Naive thymus-derived CD4-positive, alpha-beta T cell (primary cell): ENCODE measurements around the gene PGM3. TPM values are rescaled to one million over a fixed set of nuclear protein-coding genes. Genes with fewer than 3 reads are reported as not detected.

Source experiments
- ATAC-seq: fragments of 150-1000 bp; cut with Tn5 transposase; 2 replicates; pipeline ENCODE4 v1.10.0; 2021; ENCODE audit warnings: mild to moderate bottlenecking, moderate library complexity
- CTCF ChIA-PET: fragments of 350-600 bp; sonication (Branson Sonifier 250); formaldehyde crosslinking; loops from one replicate; lab custom pipeline; 2021; ENCODE audit warnings: antibody characterized with exemption; lab: Charles Lee
- POLR2A ChIA-PET: fragments of 350-600 bp; sonication (Branson Sonifier 250); formaldehyde crosslinking; loops from one replicate; lab custom pipeline; 2021; ENCODE audit warnings: antibody characterized with exemption, inconsistent platforms; lab: Charles Lee
- DNase-seq, 9 donors: peaks; one replicate each; pipeline versions ENCODE4 v3.0.0 to v3.0.0-alpha.2; 2020 to 2022; ENCODE audit warnings: mixed read lengths in 1 of 9
- H3K27ac ChIP-seq: one replicate; pipeline ENCODE4 v1.7.0; 2013; ENCODE audit warnings: mild to moderate bottlenecking, low read depth, low read length, moderate library complexity
- H3K27me3 ChIP-seq, 2 donors: one replicate each; pipeline ENCODE4 v1.7.0; 2013; ENCODE audit warnings: low read length in 2 of 2, mild to moderate bottlenecking in 2 of 2, moderate library complexity in 2 of 2; ENCODE audit not compliant: control insufficient read depth in 2 of 2, insufficient read depth in 2 of 2
- H3K36me3 ChIP-seq, 3 experiments: 1 replicate in 2 of 3; 2 replicates in 1 of 3; pipeline ENCODE4 v1.7.0; 2013; ENCODE audit warnings: low read length in 3 of 3, mild to moderate bottlenecking in 3 of 3, moderate library complexity in 1 of 3; ENCODE audit not compliant: insufficient read depth in 3 of 3, control insufficient read depth in 2 of 3
- H3K4me1 ChIP-seq, 2 donors: one replicate each; pipeline ENCODE4 v1.7.0; 2013; ENCODE audit warnings: low read length in 2 of 2, mild to moderate bottlenecking in 2 of 2, moderate library complexity in 1 of 2; ENCODE audit not compliant: control insufficient read depth in 2 of 2, insufficient read depth in 2 of 2
- H3K4me3 ChIP-seq: 2 replicates; pipeline ENCODE4 v1.7.0; 2013; ENCODE audit warnings: mild to moderate bottlenecking, low read length
- H3K9me3 ChIP-seq, 3 experiments: 1 replicate in 2 of 3; 2 replicates in 1 of 3; pipeline ENCODE4 v1.7.0; 2013; ENCODE audit warnings: low read length in 3 of 3; ENCODE audit not compliant: control insufficient read depth in 2 of 3
- H3K27ac Mint-ChIP-seq, 9 donors: one replicate each; pipeline ENCODE4 v1.8.0; 2020 to 2022; ENCODE audit warnings: mixed read lengths in 9 of 9, mild to moderate bottlenecking in 8 of 9, moderate library complexity in 5 of 9, inconsistent platforms in 2 of 9
- H3K27me3 Mint-ChIP-seq, 5 donors: one replicate each; pipeline ENCODE4 v1.8.0; 2021 to 2022; ENCODE audit warnings: mixed read lengths in 5 of 5, mild to moderate bottlenecking in 1 of 5
- H3K36me3 Mint-ChIP-seq, 5 donors: one replicate each; pipeline ENCODE4 v1.8.0; 2020 to 2022; ENCODE audit warnings: mixed read lengths in 5 of 5, mild to moderate bottlenecking in 3 of 5, inconsistent platforms in 1 of 5
- H3K4me1 Mint-ChIP-seq, 7 donors: one replicate each; pipeline ENCODE4 v1.8.0; 2020 to 2022; ENCODE audit warnings: mixed read lengths in 7 of 7, mild to moderate bottlenecking in 3 of 7, inconsistent platforms in 1 of 7
- H3K4me3 Mint-ChIP-seq, 10 donors: one replicate each; pipeline ENCODE4 v1.8.0; 2020 to 2022; ENCODE audit warnings: mild to moderate bottlenecking in 10 of 10, mixed read lengths in 10 of 10, moderate library complexity in 6 of 10, inconsistent platforms in 2 of 10
- H3K9me3 Mint-ChIP-seq, 11 donors: one replicate each; pipeline ENCODE4 v1.8.0; 2020 to 2022; ENCODE audit warnings: mixed read lengths in 11 of 11, mild to moderate bottlenecking in 4 of 11, inconsistent platforms in 1 of 11, moderate library complexity in 1 of 11
- intact Hi-C, 2 donors: fragments of 100-400 bp; cut with micrococcal nuclease; formaldehyde crosslinking; loops; one replicate each; pipeline ENCODE4 v1.15.1; 2023
- polyA plus RNA-seq, 2 donors: library from polyadenylated mRNA; unstranded; fragments of 300-500 nt; fragmentation: Illumina TruSeq; gene quantifications; one replicate each; pipeline ENCODE4 v1.2.3, GENCODE V29; 2021
- total RNA-seq, 6 experiments: library from RNA in 5 of 6; stranded (reverse) in 5 of 6; gene quantifications; 1 replicate in 5 of 6; 2 replicates in 1 of 6; pipeline ENCODE4 v1.2.3 and lab custom pipeline; 2021 to 2026

PGM3 gene
- total and polyA plus RNA-seq, 7 experiments from 2014 or later: 8.2 to 37.3 (median 22.1) TPM

GRCh38 chr6:83153883-83154521 lies 39.1 kb downstream of the PGM3 start:
- ChIA-PET CTCF (no interaction called here), POLR2A (interaction anchor here (0.6 kb wide), 1 partner anchor 13 kb away, joined by 4 read pairs; no protein-coding TSS in a partner anchor)
- H3K36me3 ChIP-seq: peaks cover 6 to 56% (median 7%) of the 10 kb centered on the region in 3 experiments
- H3K27ac ChIP-seq: no peak overlapping the region
- intact Hi-C loops: no loop called here
- H3K4me1 ChIP-seq: no peaks in the 10 kb centered on the region
- no peak overlapping the region for H3K4me3 ChIP-seq
- no peaks in the 10 kb centered on the region for H3K27me3 Mint-ChIP-seq
- peaks cover 0 to 8% (median 0%) of the 10 kb centered on the region in 7 donors for H3K4me1 Mint-ChIP-seq
- no peak overlapping the region for H3K4me3 Mint-ChIP-seq
- peaks cover 6 to 52% (median 7%) of the 10 kb centered on the region in 5 donors for H3K36me3 Mint-ChIP-seq
- ATAC-seq (no peak), DNase-seq (no peak)
- H3K27ac Mint-ChIP-seq: peak overlapping the region in 1 of 9 donors; percentile 9
- no peaks in the 10 kb centered on the region for H3K27me3 ChIP-seq
- H3K9me3 ChIP-seq: no peaks in the 10 kb centered on the region
- no peaks in the 10 kb centered on the region for H3K9me3 Mint-ChIP-seq

- H3K4me3 ChIP-seq: no peak overlapping the region
- Mint-ChIP-seq H3K4me1 (peaks cover 0 to 8% (median 0%) of the 10 kb centered on the region in 7 donors), H3K27ac (no peak overlapping the region), H3K36me3 (peaks cover 7 to 56% (median 7%) of the 10 kb centered on the region in 5 donors), H3K4me3 (no peak overlapping the region), H3K27me3 (no peaks in the 10 kb centered on the region), H3K9me3 (no peaks in the 10 kb centered on the region)
- no peaks in the 10 kb centered on the region for H3K4me1 ChIP-seq
- H3K9me3 ChIP-seq: no peaks in the 10 kb centered on the region
- intact Hi-C loops: no loop called here
- DNase-seq (no peak), ATAC-seq (no peak)
- H3K27me3 ChIP-seq: no peaks in the 10 kb centered on the region
- ChIA-PET POLR2A (no interaction called here), CTCF (interaction anchor here (0.9 kb wide), 1 partner anchor 86 kb away, joined by 3 read pairs; no protein-coding TSS in a partner anchor)
- no peak overlapping the region for H3K27ac ChIP-seq
- H3K36me3 ChIP-seq: peaks cover 6 to 56% (median 7%) of the 10 kb centered on the region in 3 experiments
Observed at GRCh38 chr6:83152913-83153312, 40.2 kb downstream of the PGM3 start.

- ATAC-seq: no peak
- H3K36me3 ChIP-seq: peaks cover 6 to 48% (median 7%) of the 10 kb centered on the region in 3 experiments
- H3K36me3 Mint-ChIP-seq: peaks cover 5 to 49% (median 7%) of the 10 kb centered on the region in 5 donors
Observed at GRCh38 chr6:83151114-83151513, 42.0 kb downstream of the PGM3 start.

GRCh38 chr6:83138758-83139157 lies 54.3 kb downstream of the PGM3 start:
- no peaks in the 10 kb centered on the region for H3K9me3 Mint-ChIP-seq
- H3K36me3 ChIP-seq: peaks cover 0 to 33% (median 0%) of the 10 kb centered on the region in 3 experiments
- H3K27me3 Mint-ChIP-seq: no peaks in the 10 kb centered on the region
- POLR2A ChIA-PET: no interaction called here
- DNase-seq: no peak
- no peak overlapping the region for H3K27ac Mint-ChIP-seq
- no peak overlapping the region for H3K27ac ChIP-seq
- ATAC-seq: no peak
- H3K9me3 ChIP-seq: no peaks in the 10 kb centered on the region
- CTCF ChIA-PET: interaction anchor here (0.5 to 0.6 kb wide), 2 partner anchors 8 to 56 kb away, joined by 3 read pairs; no protein-coding TSS in a partner anchor
- H3K4me1 Mint-ChIP-seq: no peaks in the 10 kb centered on the region
- H3K27me3 ChIP-seq: no peaks in the 10 kb centered on the region
- peaks cover 13 to 53% (median 23%) of the 10 kb centered on the region in 5 donors for H3K36me3 Mint-ChIP-seq
- no peaks in the 10 kb centered on the region for H3K4me1 ChIP-seq
- H3K4me3 Mint-ChIP-seq: no peak overlapping the region
- intact Hi-C loops: no loop called here
- H3K4me3 ChIP-seq: no peak overlapping the region

More at GRCh38 chr6:83151114-83151513, 42.0 kb downstream of the PGM3 start:
- no peak for DNase-seq
- no peak overlapping the region for H3K4me3 ChIP-seq
- no peaks in the 10 kb centered on the region for H3K9me3 ChIP-seq
- no peaks in the 10 kb centered on the region for H3K27me3 ChIP-seq
- ChIA-PET CTCF (no interaction called here), POLR2A (interaction anchor here (0.6 kb wide), 1 partner anchor 14 kb away, joined by 3 read pairs; no protein-coding TSS in a partner anchor)
- H3K27ac Mint-ChIP-seq: peak overlapping the region in 2 of 9 donors; percentile 8 to 14
- no peaks in the 10 kb centered on the region for H3K4me1 ChIP-seq
- intact Hi-C loops: no loop called here
- H3K9me3 Mint-ChIP-seq: no peaks in the 10 kb centered on the region
- peaks cover 0 to 8% (median 0%) of the 10 kb centered on the region in 7 donors for H3K4me1 Mint-ChIP-seq
- no peak overlapping the region for H3K27ac ChIP-seq
- H3K4me3 Mint-ChIP-seq: no peak overlapping the region
- H3K27me3 Mint-ChIP-seq: no peaks in the 10 kb centered on the region

GRCh38 chr6:83138118-83138722 lies 54.8 kb downstream of the PGM3 start:
- no peaks in the 10 kb centered on the region for H3K27me3 Mint-ChIP-seq
- H3K36me3 Mint-ChIP-seq: peaks cover 10 to 48% (median 20%) of the 10 kb centered on the region in 5 donors
- H3K4me3 Mint-ChIP-seq: no peak overlapping the region
- intact Hi-C loops: no loop called here
- Histone ChIP-seq H3K4me3 (no peak overlapping the region), H3K27ac (no peak overlapping the region), H3K27me3 (no peaks in the 10 kb centered on the region), H3K4me1 (no peaks in the 10 kb centered on the region), H3K36me3 (peaks cover 0 to 31% (median 0%) of the 10 kb centered on the region in 3 experiments), H3K9me3 (no peaks in the 10 kb centered on the region)
- ChIA-PET CTCF (interaction anchor here (0.6 kb wide), 1 partner anchor 8 kb away, joined by 3 read pairs; no protein-coding TSS in a partner anchor), POLR2A (no interaction called here)
- DNase-seq (no peak), ATAC-seq (no peak)
- H3K4me1 Mint-ChIP-seq: no peaks in the 10 kb centered on the region
- no peaks in the 10 kb centered on the region for H3K9me3 Mint-ChIP-seq
- no peak overlapping the region for H3K27ac Mint-ChIP-seq

- Mint-ChIP-seq H3K4me3 (no peak overlapping the region), H3K27me3 (no peaks in the 10 kb centered on the region), H3K27ac (peak overlapping the region in 1 of 9 donors; percentile 34), H3K9me3 (no peaks in the 10 kb centered on the region), H3K4me1 (no peaks in the 10 kb centered on the region), H3K36me3 (peaks cover 8 to 43% (median 15%) of the 10 kb centered on the region in 5 donors)
- no peak for ATAC-seq
- H3K27me3 ChIP-seq: no peaks in the 10 kb centered on the region
- CTCF ChIA-PET: no interaction called here
- no peak for DNase-seq
- peaks cover 0 to 55% (median 8%) of the 10 kb centered on the region in 3 experiments for H3K36me3 ChIP-seq
- no peaks in the 10 kb centered on the region for H3K9me3 ChIP-seq
- no peak overlapping the region for H3K27ac ChIP-seq
- no peaks in the 10 kb centered on the region for H3K4me1 ChIP-seq
- POLR2A ChIA-PET: no interaction called here
- H3K4me3 ChIP-seq: no peak overlapping the region
- intact Hi-C loops: no loop called here
Observed at GRCh38 chr6:83132121-83132520, 60.9 kb downstream of the PGM3 start.
